NCI-H510A (cell line): ENCODE data around the gene CORO2B.

ENCODE experiments used
- DNase-seq: peaks from one replicate; lab custom pipeline; 2025; lab: John Stamatoyannopoulos, UW

CORO2B gene

DNA sequence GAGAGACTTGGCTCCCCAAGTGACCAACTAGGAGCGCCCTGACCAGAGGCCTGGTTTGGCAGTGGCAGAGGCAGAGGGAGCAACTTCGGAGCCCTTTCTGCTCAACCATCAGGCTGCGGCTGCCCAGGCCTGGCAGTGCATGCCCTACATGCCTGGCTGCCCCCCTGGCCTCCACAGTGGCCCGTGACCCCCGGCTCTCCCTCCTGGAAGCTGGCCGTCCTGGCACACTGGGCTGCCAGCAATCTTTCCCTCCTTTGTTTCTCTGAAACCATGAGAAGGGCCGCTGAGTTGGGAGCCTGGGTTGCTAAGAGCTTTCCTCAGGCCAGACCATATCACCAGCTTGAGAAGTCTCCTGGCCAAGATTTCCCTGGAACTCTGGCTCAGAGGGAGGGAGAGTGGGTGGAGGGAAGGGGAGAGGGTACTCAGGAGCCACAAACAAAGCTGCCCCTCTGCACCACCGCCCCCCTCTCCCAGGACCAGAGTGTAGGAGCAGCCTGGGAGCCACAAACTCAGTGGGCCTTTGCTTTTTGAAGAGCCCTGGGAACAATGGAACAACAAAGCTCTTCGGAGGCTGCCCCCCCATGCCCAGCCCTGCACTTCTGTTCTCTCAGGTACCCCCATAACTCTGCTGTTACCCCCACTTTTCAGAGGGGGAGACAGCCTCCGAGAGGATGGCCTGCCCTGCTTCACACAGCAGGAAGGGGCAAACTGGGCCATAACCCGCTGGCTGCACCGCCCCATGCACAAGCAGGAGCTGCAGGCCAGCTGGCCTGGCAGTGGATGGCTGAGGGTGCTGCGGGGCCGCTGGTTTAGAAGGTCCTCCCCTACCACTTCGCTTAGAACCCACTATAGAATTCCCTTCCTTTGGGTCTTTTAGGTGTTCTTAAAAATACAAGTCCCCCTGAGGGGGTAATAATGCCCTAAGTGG, 11.3 kb downstream of the CORO2B start:
- DNase-seq, result no peak

DNA sequence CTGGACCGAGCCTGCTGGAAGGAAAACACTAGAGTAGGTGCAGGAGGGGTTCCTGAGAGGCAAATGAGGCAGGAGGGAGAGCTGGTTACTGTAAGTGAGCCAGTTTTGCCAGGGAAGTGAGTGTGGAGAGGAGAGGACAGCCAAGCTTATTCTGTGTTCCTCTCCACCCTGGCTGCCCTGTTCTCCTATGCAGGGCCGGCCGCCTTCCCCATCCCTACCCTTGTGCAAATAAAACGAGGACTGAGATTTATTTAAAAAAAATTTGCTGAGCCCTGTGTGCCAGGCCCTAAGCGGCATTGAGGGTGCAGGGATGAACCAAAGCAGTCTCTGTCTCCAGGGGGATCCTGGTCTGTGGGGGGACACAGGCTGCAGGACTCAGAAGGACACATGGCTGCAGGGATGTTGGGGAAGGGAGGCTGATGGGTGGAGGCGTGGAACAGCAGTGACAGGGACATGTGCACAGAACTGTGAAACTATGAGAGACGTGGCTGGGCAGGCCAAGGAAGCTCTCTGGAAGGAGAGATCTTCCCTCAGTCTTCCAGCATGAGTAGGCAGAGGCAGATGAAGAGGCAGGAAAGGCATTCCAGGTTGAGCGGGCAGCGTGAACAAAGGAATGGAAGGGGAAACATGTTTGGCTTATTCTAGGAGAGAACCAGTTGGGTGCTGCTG, 12.1 kb downstream of the CORO2B start:
- DNase-seq, result no peak

DNA sequence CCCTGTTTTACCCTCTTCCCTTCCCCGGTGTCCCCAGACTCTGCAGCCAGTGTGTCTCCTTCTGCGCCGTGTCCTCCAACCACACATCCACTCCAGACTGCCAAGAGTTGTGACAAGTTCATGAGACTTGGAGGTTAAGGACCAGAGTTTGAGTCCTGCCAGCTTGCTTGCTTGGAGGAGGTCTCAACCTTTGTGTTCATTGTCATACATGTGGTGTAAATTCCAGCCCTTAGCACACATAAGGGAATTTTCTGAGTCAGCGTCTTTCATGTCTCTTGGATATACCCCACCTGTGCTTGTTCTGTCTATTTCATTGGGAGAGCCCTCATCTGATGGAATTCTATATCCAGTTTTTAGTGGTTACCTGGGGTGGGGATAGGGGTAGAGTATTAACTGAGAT, 13.3 kb downstream of the CORO2B start:
- no peak for DNase-seq

DNA sequence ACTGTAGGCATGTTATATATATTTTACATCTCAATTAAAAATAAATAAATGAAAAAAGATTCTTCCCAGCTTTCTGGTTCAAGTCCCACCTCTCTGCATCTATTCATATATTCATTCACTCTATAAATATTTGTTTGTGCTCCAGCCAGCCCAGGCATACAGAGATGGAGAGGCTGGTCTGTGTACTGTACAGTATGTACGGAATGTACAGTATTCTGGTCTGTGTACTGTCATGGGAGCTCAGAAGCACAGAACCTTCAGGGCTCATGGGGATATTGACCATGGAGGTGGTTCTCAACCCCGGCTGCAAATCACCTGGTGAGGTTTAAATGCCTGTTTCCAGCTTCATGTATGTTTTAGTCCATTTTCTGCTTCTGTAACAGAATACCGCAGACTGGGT, 13.8 kb downstream of the CORO2B start:
- DNase-seq, result no peak

- DNase-seq, result no peak
Measured at GRCh38 chr15:68593341-68593740, 14.5 kb downstream of the CORO2B start.

- DNase-seq, result no peak
Measured at GRCh38 chr15:68593828-68594532, 15.2 kb downstream of the CORO2B start.

GRCh38 chr15:68594533-68595259, 15.9 kb downstream of the CORO2B start:
- DNase-seq, result no peak

DNA sequence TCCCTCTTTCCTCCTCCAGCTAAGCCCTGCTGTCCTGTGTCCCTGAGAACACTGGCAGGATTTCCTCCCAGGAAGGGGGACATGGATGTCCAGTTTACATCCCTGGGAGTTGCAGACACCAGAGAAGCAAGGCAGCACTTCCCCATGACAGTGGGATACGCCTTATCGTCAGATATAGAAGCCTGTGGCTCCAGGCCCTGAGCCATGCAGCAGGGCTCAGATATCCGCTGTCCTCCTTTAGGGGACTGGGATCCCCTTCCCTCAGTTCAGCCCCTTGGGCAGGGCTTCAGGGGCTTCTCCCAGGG, 16.4 kb downstream of the CORO2B start:
- DNase-seq, result no peak

DNA sequence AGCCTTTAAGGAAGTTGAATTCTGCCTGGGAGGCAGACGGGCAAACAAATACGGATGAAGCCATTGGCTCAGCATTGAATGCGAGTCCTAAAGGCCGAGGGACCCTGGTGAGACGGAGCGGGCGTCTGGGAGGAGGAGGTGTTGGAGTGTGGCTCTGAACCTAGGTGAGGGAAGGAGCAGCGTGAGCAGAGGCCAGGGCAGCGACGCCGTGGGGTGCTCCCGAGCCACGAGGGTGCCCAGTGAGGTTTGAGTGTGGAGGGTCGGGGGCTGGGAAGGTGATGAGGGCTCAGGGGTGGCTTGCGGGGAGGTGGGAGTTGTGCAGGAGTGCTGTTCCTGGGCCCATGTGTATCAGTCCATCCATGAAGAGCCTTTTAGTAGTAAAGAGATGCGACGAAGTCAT, 17.0 kb downstream of the CORO2B start:
- no peak for DNase-seq

DNA sequence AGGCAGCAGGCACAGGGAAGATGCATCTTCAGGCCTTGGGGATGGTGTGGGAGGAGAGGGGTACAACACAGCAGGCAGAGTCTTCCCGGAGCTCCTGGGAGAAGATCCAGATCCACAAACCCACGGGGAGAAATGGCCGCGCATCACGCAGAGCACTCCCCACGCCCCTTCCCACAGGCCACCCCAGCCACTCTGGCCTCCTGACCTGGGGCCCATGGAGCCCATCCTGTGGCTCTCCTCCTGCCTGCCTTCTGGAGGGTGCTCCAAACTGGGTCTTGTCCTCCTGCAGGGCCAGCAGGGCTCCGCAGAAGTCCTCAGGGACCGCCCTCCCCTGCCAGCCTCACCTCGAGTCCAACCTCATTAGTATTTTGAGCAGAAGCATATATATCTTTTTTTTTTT, 17.9 kb downstream of the CORO2B start:
- DNase-seq, result no peak

DNA sequence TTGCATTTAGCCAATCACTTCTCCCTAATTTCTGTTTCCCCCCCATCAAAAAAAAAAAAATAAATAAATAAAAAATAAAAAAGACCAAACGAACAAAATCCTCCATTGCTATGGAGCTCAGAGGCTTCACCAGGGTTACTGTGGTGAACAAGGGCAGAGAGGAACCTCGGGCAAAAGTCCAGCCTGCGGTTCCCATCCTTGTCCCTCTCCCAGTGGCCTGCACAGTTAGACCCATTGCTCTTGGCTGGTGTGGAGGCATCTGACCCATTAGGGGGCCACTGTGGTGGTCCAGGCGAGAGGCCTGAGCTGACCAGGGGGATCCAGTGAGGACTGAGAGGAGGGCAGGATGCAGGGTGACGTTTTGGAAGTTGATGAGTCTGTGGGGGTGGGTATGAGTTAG, 18.8 kb downstream of the CORO2B start:
- DNase-seq, result no peak

- DNase-seq, result no peak
Measured at GRCh38 chr15:68598171-68599152, 19.7 kb downstream of the CORO2B start.

- no peak for DNase-seq
Measured at GRCh38 chr15:68599153-68599545, 20.4 kb downstream of the CORO2B start.

DNA sequence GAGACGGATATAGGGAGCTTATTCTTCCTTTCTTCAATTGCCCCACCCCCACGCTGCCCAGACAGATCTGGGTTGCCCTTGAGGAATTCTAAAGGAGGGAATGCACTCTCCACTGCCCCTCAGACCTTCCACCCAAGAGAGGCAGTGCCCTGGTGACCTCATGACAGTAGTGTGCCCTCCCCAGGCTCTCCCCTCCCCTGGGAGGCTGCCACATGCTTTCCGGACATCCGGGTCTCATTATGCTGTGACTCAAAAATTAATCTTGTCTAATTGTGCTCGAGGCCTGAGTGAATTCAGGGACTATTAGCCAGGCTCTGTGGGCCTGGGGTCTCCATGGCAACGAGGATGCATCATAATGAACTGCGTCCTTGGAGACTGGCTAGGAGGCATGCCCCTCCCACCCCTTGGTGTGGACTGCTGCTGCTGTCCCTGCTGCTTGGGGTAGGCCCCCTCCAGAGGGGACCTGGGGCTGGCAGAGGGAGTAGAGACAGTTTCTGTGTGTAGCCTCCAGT, 20.8 kb downstream of the CORO2B start:
- DNase-seq, result no peak

GRCh38 chr15:68601206-68602197, 22.7 kb downstream of the CORO2B start:
- no peak for DNase-seq

DNA sequence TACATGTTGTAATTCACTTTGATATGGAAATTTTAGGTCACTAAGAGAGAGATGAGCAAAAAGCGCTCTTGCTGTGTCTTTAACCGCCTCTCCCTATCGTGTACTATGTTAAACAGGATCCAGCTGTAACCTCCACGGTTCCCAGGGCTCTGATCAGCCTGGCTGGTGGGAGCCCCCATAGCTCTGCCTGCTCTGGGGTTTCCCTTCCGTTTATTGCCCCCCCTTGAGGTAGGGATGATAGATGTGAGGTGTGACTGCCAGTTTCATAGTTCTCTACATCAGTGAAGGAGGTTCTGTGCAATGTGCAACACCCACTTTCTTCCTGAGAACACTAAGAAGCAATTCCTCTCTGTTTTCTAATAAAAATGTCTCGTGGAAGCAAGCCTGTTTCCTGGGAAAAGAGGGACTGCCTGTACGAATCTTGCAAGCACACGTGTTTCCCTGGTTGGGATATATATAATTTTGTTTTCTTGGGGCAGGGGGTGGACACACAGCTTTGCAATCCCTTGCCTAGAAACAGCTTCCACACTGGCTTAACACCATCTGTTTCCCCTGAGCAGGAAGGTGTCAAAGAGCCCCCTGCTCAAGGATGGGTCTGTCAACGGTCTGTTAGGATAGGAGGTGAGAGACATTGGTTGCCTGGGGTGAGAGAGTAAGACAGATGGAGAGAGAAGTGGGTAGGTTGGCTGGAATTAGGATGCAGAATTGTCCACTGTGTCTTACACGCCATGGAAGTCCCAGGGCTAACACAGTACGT, 23.8 kb downstream of the CORO2B start:
- no peak for DNase-seq

DNA sequence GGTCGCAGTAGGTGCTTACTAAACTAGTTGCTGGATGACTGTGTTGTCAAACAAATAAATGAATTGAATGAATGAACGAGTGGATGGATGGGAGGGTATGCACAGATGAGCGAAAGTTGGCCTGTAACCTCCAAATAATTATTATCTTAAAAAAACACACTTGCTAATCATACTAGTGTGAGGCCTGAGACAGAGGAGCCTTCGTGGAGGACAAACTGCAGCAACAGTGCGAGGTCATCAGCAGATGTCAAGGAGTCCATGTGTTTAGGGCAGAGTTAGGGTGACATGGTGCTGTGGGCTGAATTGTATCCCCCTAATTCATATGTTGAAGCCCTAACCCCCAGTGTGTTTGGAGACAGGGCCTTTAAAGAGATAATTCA, 24.4 kb downstream of the CORO2B start:
- DNase-seq, result no peak

DNA sequence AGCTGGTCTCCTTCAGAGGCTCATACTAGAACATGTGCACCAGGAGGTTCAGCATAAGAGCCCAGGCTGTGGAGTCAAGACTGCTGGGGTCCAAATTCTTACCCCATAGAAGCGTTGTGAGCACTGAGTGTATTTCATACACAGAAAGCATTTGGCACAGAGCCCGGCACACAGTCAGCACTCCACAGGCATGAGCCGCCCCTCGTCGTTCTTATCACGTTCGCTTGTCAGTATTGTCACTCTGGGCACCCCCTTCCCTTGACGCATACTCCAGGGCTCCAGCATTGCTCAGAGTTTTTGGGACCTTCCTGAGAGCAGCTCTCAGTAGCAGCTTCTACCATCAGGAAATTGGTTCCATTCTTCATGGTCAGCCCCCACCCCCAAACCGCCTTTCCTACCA, 25.2 kb downstream of the CORO2B start:
- DNase-seq, result no peak
